PFSK-1 (cell line): ENCODE measurements around the gene LPCAT3.

Experiments used
- POLR2AphosphoS5 ChIP-seq: IDR thresholded peaks from 2 replicates; pipeline ENCODE4 v1.6.1; 2012; ENCODE audit warnings: low read depth, mild to moderate bottlenecking, control low read depth, low read length, moderate library complexity
- REST ChIP-seq, 2 experiments: IDR thresholded peaks; 2 replicates each; pipeline versions ENCODE4 v1.6.1 to v1.8.0; 2011 to 2012; ENCODE audit warnings: low read depth in 2 of 2, low read length in 2 of 2, control low read depth in 1 of 2, inconsistent platforms in 1 of 2, mild to moderate bottlenecking in 1 of 2, moderate library complexity in 1 of 2; ENCODE audit not compliant: insufficient read depth in 1 of 2
- SIN3A ChIP-seq: IDR thresholded peaks from 2 replicates; pipeline ENCODE4 v1.6.1; 2012; ENCODE audit warnings: mild to moderate bottlenecking, low read length, moderate library complexity, borderline replicate concordance; ENCODE audit not compliant: insufficient read depth
- TAF1 ChIP-seq: IDR thresholded peaks from 2 replicates; pipeline ENCODE4 v1.6.1; 2012; ENCODE audit warnings: low read length, control low read depth, borderline replicate concordance; ENCODE audit not compliant: insufficient read depth

- no peak for TF ChIP-seq SIN3A
- TF ChIP-seq POLR2AphosphoS5: no peak
- TF ChIP-seq REST (IDR thresholded peaks at IDR 0.05; ENCODE audit: insufficient read depth in 1 of 2, low read depth in 2 of 2, low read length in 2 of 2): no peak
- no peak for TF ChIP-seq TAF1
Measured at GRCh38 chr12:7012024-7012607, 6.2 kb downstream of the LPCAT3 start.
